ENCODE data around the gene ACYP1. TPM values are rescaled to one million over a fixed set of nuclear protein-coding genes. Genes with fewer than 3 reads are reported as not detected.

Gene ACYP1
- total RNA-seq, 1 experiment from 2014 or later: 11.7 TPM

- intact Hi-C loops (cut with micrococcal nuclease): no loop called here
- POLR2A ChIA-PET: no interaction called here
- Mint-ChIP-seq H3K4me1 (ENCODE audit: insufficient read depth, unreplicated experiment) (no peaks in the 10 kb centered on the region), H3K27me3 (ENCODE audit: insufficient read depth, unreplicated experiment) (no peaks in the 10 kb centered on the region), H3K9me3 (ENCODE audit: unreplicated experiment) (no peaks in the 10 kb centered on the region), H3K27ac (ENCODE audit: low read depth, unreplicated experiment) (no peak overlapping the region), H3K4me3 (ENCODE audit: unreplicated experiment) (no peak overlapping the region), H3K36me3 (ENCODE audit: insufficient read depth, unreplicated experiment) (peaks cover 98% of the 10 kb centered on the region)
- no peak for DNase-seq (ENCODE audit: unreplicated experiment)
- no peak for TF ChIP-seq CTCF (IDR thresholded peaks at IDR 0.05; ENCODE audit: unreplicated experiment)
- CTCF ChIA-PET: interaction anchor here (1.0 to 7.7 kb wide), 2 partner anchors 7 to 189 kb away, joined by 3 to 49 read pairs; no protein-coding TSS in a partner anchor
- BruUV-seq (replicated peaks): no TSS peak
These were observed 31.1 kb upstream of the ACYP1 start for GRCh38 chr14:75094896-75095295.

DNA sequence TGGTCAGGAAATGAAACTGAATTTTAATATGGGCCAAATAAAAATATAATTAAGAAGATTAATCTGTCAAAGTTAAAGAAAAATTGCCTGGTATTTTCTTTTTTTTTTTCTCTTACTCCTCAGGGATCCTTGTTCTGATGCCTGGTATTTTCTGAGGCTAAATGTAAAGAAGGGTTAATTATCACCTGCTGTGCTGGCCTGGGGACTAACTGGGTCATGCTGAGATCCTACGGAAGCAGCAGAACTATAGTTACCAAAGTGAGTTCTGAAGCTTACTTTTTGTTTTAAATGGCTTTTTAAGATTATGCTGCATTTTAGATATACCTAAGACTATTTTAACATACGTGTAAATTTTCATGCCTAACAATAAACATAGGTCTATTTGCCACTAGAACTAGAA, 28.9 kb upstream of the ACYP1 start:
- POLR2A ChIA-PET: interaction anchor here (0.6 kb wide), 1 partner anchor 191 kb away, joined by 5 read pairs; no protein-coding TSS in a partner anchor
- CTCF ChIA-PET: interaction anchor here (0.6 to 0.9 kb wide), 3 partner anchors 23 to 185 kb away, joined by 4 read pairs; partner anchors contain the start of gene ZC2HC1C
- Mint-ChIP-seq H3K27me3 (ENCODE audit: insufficient read depth, unreplicated experiment) (no peaks in the 10 kb centered on the region), H3K4me3 (ENCODE audit: unreplicated experiment) (no peak overlapping the region), H3K27ac (ENCODE audit: low read depth, unreplicated experiment) (no peak overlapping the region), H3K36me3 (ENCODE audit: insufficient read depth, unreplicated experiment) (peaks cover 98% of the 10 kb centered on the region), H3K9me3 (ENCODE audit: unreplicated experiment) (no peaks in the 10 kb centered on the region), H3K4me1 (ENCODE audit: insufficient read depth, unreplicated experiment) (no peaks in the 10 kb centered on the region)
- intact Hi-C loops (cut with micrococcal nuclease): no loop called here
- no peak for DNase-seq (ENCODE audit: unreplicated experiment)
- BruUV-seq (replicated peaks): no TSS peak
- TF ChIP-seq CTCF (IDR thresholded peaks at IDR 0.05; ENCODE audit: unreplicated experiment): no peak

- TF ChIP-seq CTCF (IDR thresholded peaks at IDR 0.05; ENCODE audit: unreplicated experiment): no peak
- intact Hi-C loops (cut with micrococcal nuclease): no loop called here
- H3K9me3 Mint-ChIP-seq (ENCODE audit: unreplicated experiment): no peaks in the 10 kb centered on the region
- CTCF ChIA-PET: interaction anchor here (0.6 to 5.5 kb wide), 5 partner anchors 13 to 230 kb away, joined by 3 to 69 read pairs (median 4); no protein-coding TSS in a partner anchor
- no peaks in the 10 kb centered on the region for H3K27me3 Mint-ChIP-seq (ENCODE audit: insufficient read depth, unreplicated experiment)
- H3K36me3 Mint-ChIP-seq (ENCODE audit: insufficient read depth, unreplicated experiment): peaks cover 98% of the 10 kb centered on the region
- no TSS peak for BruUV-seq (replicated peaks)
- POLR2A ChIA-PET: interaction anchor here (0.6 kb wide), 1 partner anchor 342 kb away, joined by 3 read pairs; no protein-coding TSS in a partner anchor
- DNase-seq (ENCODE audit: unreplicated experiment): no peak
- H3K4me1 Mint-ChIP-seq (ENCODE audit: insufficient read depth, unreplicated experiment): no peaks in the 10 kb centered on the region
- no peak overlapping the region for H3K27ac Mint-ChIP-seq (ENCODE audit: low read depth, unreplicated experiment)
- no peak overlapping the region for H3K4me3 Mint-ChIP-seq (ENCODE audit: unreplicated experiment)
These were observed 27.4 kb upstream of the ACYP1 start for GRCh38 chr14:75091251-75091650.

DNA sequence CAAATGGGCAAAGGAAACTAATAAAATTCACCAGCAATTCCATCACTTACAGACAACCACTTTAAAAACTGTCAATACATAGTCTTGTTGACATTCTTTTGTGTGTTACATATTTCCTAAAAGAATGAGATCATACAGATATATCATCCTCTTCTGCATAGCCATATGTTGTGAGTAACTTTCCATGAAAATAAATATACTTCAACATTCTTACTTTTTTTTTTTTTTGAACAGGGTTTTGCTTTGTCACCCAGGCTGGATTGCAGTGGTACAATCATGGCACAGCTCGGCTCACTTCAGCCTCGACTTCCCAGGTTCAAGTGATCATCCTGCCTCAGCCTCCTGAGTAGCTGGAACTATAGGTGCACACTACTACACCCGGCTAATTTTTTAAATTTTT, 26.5 kb upstream of the ACYP1 start:
- H3K4me1 Mint-ChIP-seq (ENCODE audit: insufficient read depth, unreplicated experiment): no peaks in the 10 kb centered on the region
- H3K36me3 Mint-ChIP-seq (ENCODE audit: insufficient read depth, unreplicated experiment): peaks cover 98% of the 10 kb centered on the region
- POLR2A ChIA-PET: interaction anchor here (0.6 to 1.1 kb wide), 2 partner anchors 11 to 74 kb away, joined by 3 read pairs; no protein-coding TSS in a partner anchor
- no peak overlapping the region for H3K4me3 Mint-ChIP-seq (ENCODE audit: unreplicated experiment)
- CTCF ChIA-PET: interaction anchor here (0.7 to 5.5 kb wide), 4 partner anchors 14 to 229 kb away, joined by 3 to 69 read pairs (median 34); no protein-coding TSS in a partner anchor
- intact Hi-C loops (cut with micrococcal nuclease): no loop called here
- no peaks in the 10 kb centered on the region for H3K27me3 Mint-ChIP-seq (ENCODE audit: insufficient read depth, unreplicated experiment)
- no peak for DNase-seq (ENCODE audit: unreplicated experiment)
- BruUV-seq (replicated peaks): no TSS peak
- no peak for TF ChIP-seq CTCF (IDR thresholded peaks at IDR 0.05; ENCODE audit: unreplicated experiment)
- H3K9me3 Mint-ChIP-seq (ENCODE audit: unreplicated experiment): no peaks in the 10 kb centered on the region
- H3K27ac Mint-ChIP-seq (ENCODE audit: low read depth, unreplicated experiment): no peak overlapping the region

Data from MCF 10A (cell line).